GM12874 (cell line): Measurements from ENCODE around the gene KLHL36.

ENCODE experiments used
- TF ChIP-seq, protein P1 (sequence below): IDR thresholded peaks from 2 replicates; pipeline ENCODE4 v1.5.1; 2011; ENCODE audit warnings: low read depth, mild to moderate bottlenecking, control low read depth, low read length, moderate library complexity; ENCODE audit not compliant: insufficient read depth

The KLHL36 gene

DNA sequence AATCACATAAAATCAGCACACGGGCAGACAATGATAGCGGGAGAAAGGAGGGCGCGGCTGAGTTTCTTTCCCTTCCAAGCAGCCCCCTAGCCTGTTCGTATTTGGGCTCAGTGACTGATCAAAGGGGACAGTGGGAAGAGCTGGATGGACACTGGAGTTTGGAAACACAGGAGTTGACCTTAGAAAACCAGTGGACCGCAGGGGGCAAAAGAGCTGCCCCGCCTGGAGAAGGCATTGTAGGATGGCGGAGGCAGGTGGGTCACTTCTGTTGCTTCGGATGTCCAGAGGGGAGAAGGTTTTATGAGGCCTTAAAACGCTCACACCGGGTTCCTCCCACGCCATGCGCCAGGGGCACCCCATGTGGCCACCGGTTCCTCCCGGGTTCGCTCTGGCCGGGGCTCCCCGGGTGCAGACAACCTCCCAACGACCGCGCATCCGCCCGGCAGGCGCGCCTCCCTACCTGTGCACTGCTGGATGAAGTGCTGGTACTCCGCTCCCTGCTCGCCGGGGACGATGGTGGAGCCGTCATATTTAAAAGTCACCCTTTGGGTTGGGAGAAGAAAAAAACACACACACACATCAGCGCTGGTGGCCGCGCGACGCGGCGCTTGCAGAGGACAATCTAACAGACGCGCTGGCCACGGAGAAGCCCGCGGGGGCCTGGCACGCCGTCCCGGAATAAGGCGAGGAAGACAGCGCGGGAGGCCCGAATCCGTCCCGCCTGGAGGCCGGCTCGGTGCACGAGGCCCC, 31.1 kb upstream of the KLHL36 start:
- TF ChIP-seq, protein P1, sequence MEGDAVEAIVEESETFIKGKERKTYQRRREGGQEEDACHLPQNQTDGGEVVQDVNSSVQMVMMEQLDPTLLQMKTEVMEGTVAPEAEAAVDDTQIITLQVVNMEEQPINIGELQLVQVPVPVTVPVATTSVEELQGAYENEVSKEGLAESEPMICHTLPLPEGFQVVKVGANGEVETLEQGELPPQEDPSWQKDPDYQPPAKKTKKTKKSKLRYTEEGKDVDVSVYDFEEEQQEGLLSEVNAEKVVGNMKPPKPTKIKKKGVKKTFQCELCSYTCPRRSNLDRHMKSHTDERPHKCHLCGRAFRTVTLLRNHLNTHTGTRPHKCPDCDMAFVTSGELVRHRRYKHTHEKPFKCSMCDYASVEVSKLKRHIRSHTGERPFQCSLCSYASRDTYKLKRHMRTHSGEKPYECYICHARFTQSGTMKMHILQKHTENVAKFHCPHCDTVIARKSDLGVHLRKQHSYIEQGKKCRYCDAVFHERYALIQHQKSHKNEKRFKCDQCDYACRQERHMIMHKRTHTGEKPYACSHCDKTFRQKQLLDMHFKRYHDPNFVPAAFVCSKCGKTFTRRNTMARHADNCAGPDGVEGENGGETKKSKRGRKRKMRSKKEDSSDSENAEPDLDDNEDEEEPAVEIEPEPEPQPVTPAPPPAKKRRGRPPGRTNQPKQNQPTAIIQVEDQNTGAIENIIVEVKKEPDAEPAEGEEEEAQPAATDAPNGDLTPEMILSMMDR = no peak

DNA sequence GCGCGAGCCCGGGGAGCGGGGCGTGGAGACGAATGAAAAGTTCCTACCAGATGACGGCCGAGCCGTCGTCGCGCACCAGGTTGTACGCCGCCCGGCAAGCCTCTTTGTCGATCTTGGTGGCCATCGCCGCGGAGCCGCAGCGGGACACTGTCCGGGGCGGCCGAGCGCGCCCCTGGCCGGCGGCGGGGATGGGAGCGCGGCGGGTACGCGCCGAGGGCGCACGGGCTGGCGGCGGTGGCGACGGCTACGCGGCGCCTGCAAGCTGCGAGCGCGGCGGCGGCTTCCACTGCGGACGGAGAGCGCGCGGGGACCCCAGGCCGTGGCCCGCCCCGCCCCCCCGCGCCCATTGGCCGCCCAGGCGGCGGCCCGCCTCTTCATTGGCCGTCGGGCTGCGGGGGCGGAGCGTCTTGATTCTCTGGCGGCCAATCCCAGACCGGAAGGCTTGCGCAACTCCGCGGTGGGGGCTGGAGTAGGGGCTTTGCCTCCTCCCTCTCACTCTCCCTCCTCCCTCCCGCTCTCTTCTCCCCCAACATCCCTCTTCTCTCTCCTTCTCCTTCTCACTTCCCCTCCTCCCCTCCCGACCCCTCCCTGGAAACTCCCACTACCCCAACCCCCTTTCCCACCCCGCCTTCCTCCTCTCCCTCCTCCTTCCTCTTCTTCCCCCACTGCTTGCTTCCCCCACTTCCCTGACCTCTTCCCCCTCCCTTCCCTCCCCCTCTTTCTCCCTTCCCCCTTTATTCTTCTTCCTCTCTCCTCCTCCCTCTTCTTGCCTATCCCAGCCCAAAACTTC, 30.3 kb upstream of the KLHL36 start, which contains the start of gene COTL1:
Gene COTL1, minus strand, starts transcription at position 288 of the 790 bp plus-strand sequence. Its CDS starts 164 bp downstream, at position 124.
- TF ChIP-seq, protein P1 = no peak

DNA sequence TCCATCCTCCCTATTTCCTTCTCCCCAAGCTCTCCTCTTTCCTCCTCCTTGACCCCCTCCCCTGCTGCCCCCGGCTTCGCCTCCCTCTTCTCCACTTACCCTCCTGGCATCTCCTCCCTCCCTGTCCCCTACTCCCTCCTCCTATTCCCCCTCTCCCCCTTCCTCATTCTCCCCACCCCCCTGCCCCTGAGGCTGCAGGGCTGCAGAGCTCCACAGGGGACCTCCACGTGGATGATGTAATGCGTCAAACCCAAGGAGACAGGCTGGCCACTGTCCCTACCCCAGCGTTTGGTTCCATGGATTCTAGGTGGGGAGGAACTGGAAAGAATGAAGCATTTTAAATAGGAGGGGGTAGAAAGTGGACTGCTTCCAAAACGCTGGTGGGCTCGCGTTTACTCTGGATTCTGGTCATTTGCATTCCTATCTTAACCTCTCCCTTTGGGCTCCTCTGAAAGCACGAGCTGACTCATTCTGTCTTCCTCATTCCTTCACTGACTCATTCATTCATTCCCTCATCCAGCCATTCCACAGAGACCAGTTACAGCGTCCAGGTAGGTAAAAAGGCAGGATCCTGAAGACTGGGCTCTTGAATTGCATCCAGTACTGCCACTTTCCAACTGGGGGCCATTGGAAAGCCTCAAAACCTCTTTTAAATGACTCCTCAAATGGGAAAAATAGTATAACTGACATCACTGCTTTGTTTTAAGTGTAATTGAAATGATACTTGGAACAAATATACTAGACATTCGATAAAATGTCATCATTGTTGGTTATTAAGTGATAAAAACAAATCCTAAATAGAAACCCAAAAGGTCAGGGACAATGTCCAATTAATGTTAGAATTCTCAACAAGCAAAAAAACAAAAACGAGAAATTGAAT, 29.5 kb upstream of the KLHL36 start:
- TF ChIP-seq, protein P1 = no peak

DNA sequence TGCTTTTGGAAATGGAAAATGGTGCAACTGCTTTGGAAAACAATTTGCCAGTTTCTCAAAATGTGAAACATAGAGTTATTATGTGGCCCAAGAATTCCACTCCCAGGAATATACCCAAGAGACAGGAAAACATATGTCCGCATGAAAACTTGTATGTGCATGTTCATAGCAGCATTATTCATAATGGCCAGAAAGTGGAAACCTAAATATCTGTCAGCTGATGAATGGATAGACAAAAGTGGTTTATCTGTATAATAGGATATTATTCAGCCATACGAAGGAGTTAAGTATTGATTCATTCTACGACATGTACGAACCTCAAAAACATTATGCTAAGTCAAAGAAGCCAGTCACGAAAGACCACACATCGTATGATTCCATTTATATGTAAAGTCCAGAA, 22.8 kb upstream of the KLHL36 start:
- TF ChIP-seq, protein P1 = no peak

DNA sequence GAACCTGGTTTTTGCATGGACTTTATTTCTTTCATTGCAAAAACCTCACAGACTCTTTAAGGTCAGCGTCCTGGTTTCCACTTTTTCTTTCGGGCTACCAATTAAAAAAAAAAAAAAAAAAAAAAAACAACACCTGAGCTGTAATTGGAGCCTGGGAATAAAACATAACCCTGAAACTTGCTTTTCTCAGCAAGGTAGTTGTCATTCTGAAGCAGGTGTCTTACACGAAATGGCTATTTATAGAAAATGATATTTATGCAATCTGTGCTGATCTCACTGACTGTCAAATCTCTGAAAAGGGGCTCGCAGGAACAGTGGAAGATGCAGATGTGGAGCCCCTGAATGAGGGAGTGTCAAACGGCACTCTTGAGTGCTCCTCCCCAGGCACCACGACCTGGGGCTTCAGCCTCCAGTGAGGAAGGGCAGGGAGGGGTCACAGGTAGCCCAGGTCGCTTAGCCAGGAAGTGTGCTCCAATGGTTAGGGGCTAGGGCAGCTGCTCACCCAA, 20.0 kb upstream of the KLHL36 start:
- TF ChIP-seq, protein P1 = no peak

DNA sequence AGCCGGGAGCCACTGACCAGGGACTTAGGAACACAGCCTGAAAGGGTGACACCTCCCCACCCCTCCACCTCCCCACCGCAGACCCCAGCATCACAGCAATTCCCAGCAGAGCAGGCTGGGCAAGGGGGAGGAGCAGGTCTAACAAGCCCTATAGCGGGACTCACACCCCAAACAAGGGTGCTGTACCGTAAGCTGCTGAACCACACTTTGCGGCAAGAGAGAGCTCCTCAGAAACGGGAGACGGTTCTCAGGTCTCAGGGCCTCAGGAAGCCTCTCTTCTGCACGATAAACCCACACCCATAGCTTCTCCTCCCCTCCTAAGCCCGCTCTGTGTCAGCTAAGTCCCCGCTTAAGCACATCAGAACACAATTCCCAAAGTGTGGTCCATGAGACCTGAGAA, 18.7 kb upstream of the KLHL36 start:
- TF ChIP-seq, protein P1 = no peak
